Neutrophil (primary cell): ENCODE data around the gene CD81.

Experiments used
- H3K27ac ChIP-seq: fragments of 200-600 bp; sonication (generic); 2 replicates; pipeline ENCODE4 v1.5.1; 2016; ENCODE audit warnings: mild to moderate bottlenecking, moderate library complexity
- H3K27me3 ChIP-seq: fragments of 200-600 bp; sonication (generic); 2 replicates; pipeline ENCODE4 v1.6.0; 2016; ENCODE audit warnings: mild to moderate bottlenecking
- H3K36me3 ChIP-seq: fragments of 200-600 bp; sonication (generic); 2 replicates; pipeline ENCODE4 v1.5.1; 2017
- H3K4me1 ChIP-seq, 2 experiments: fragments of 200-600 bp in 1 of 2; sonication (generic) in 1 of 2; 1 replicate in 1 of 2; 2 replicates in 1 of 2; pipeline versions ENCODE4 v1.5.1 to v1.6.1; 2013 to 2016; ENCODE audit warnings: low read depth in 1 of 2, low read length in 1 of 2, mild to moderate bottlenecking in 1 of 2, moderate library complexity in 1 of 2; ENCODE audit not compliant: control insufficient read depth in 1 of 2, insufficient read depth in 1 of 2
- H3K4me3 ChIP-seq, 2 experiments: fragments of 200-600 bp in 1 of 2; sonication (generic) in 1 of 2; 1 replicate in 1 of 2; 2 replicates in 1 of 2; pipeline ENCODE4 v1.5.1; 2013 to 2016; ENCODE audit warnings: low read depth in 1 of 2, low read length in 1 of 2, mild to moderate bottlenecking in 1 of 2, moderate library complexity in 1 of 2
- H3K9me3 ChIP-seq: fragments of 200-600 bp; sonication (generic); 2 replicates; pipeline ENCODE4 v1.5.1; 2016
- CTCF ChIP-seq: fragments of 200-600 bp; sonication (generic); IDR thresholded peaks from 2 replicates; pipeline ENCODE4 v1.5.1; 2016; ENCODE audit warnings: antibody characterized with exemption

CD81 gene

GRCh38 chr11:2425506-2425905 lies 48.4 kb downstream of the CD81 start:
- Histone ChIP-seq H3K9me3 (no peaks in the 10 kb centered on the region), H3K27ac (no peak overlapping the region), H3K27me3 (peaks cover 10% of the 10 kb centered on the region), H3K36me3 (no peaks in the 10 kb centered on the region), H3K4me3 (no peak overlapping the region), H3K4me1 (peaks cover 0 to 4% of the 10 kb centered on the region in 2 experiments)
- no peak for TF ChIP-seq CTCF

- no peak overlapping the region for H3K27ac ChIP-seq
- H3K9me3 ChIP-seq = no peaks in the 10 kb centered on the region
- no peaks in the 10 kb centered on the region for H3K4me1 ChIP-seq
- peaks cover 3% of the 10 kb centered on the region for H3K27me3 ChIP-seq
- no peak for TF ChIP-seq CTCF
- H3K36me3 ChIP-seq = no peaks in the 10 kb centered on the region
- no peak overlapping the region for H3K4me3 ChIP-seq
Observed at GRCh38 chr11:2426221-2426620, 49.1 kb downstream of the CD81 start.

- no peaks in the 10 kb centered on the region for H3K9me3 ChIP-seq
- no peaks in the 10 kb centered on the region for H3K27me3 ChIP-seq
- H3K4me3 ChIP-seq = no peak overlapping the region
- no peak for TF ChIP-seq CTCF
- H3K27ac ChIP-seq = no peak overlapping the region
- no peaks in the 10 kb centered on the region for H3K4me1 ChIP-seq
- no peaks in the 10 kb centered on the region for H3K36me3 ChIP-seq
Observed at GRCh38 chr11:2426826-2427521, 49.9 kb downstream of the CD81 start.

- Histone ChIP-seq H3K9me3 (no peaks in the 10 kb centered on the region), H3K4me3 (no peak overlapping the region), H3K27me3 (no peaks in the 10 kb centered on the region), H3K27ac (no peak overlapping the region), H3K4me1 (no peaks in the 10 kb centered on the region), H3K36me3 (no peaks in the 10 kb centered on the region)
- TF ChIP-seq CTCF = no peak
Observed at GRCh38 chr11:2427721-2428321, 50.7 kb downstream of the CD81 start.

GRCh38 chr11:2428322-2428795 lies 51.2 kb downstream of the CD81 start:
- no peaks in the 10 kb centered on the region for H3K36me3 ChIP-seq
- no peaks in the 10 kb centered on the region for H3K4me1 ChIP-seq
- H3K27me3 ChIP-seq = no peaks in the 10 kb centered on the region
- H3K9me3 ChIP-seq = no peaks in the 10 kb centered on the region
- H3K4me3 ChIP-seq = no peak overlapping the region
- peak; percentile 83 for TF ChIP-seq CTCF
- H3K27ac ChIP-seq = no peak overlapping the region
